Pulmonary artery endothelial cell (primary cell): ENCODE measurements around the gene MADD. TPM values are rescaled to one million over a fixed set of nuclear protein-coding genes. Genes with fewer than 3 reads are reported as not detected.
"Not testable (repeated sequence)": the region's sequence is repeated elsewhere in the genome, so short reads cannot be mapped to it uniquely, and the experiment has no call there.

Experiments
- DNase-seq: peaks from one replicate; pipeline ENCODE4 v3.0.0-alpha.2; 2011; ENCODE audit warnings: low read depth, low spot score
- total RNA-seq: library from RNA; depleted of rRNA; stranded (reverse); fragments of >200 nt; gene quantifications from 2 replicates; pipeline ENCODE4 v1.2.3, GENCODE V29; 2014

Gene MADD
- total RNA-seq, 1 donor from 2014 or later = 12.5 TPM

DNA sequence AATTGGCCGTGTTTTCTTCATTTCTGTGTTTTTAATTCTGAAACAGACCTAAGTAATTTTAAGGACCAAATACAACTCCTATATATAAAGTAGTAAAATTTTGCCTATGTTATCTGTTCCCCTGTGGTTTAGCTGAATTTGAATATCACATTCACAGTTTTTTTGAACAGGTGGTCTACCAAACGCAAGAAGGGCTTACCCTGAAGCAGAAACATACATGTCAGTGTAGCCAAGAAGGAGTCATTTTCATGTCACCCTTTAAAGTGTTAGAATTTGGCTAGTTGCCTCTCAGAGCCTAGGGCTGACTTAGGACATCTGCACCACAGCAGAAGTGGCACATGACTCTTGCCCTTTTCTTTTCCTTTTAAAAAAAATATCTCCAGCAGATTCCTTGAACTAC is 48.2 kb downstream of the MADD start:
- no peak for DNase-seq

DNA sequence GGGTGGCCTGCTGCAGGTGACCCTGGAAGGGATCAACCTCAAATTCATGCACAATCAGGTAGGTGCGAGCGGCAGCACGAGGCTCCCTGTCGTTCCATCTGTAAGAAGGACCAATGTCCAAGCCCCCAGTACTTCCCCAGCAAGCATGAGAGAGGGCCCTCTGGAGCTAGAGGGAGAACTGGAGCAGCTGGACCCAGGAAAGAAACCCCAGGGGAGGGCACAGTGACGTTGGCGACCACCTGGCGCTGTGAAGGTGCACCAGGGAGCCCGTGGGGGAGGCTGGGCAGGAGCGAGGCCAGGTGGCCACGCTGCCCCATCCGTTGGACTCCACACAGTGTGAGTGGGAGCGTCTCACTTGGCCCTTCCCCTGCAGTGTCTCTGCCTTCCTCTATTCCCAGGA is 54.6 kb downstream of the MADD start:
- no peak for DNase-seq

DNA sequence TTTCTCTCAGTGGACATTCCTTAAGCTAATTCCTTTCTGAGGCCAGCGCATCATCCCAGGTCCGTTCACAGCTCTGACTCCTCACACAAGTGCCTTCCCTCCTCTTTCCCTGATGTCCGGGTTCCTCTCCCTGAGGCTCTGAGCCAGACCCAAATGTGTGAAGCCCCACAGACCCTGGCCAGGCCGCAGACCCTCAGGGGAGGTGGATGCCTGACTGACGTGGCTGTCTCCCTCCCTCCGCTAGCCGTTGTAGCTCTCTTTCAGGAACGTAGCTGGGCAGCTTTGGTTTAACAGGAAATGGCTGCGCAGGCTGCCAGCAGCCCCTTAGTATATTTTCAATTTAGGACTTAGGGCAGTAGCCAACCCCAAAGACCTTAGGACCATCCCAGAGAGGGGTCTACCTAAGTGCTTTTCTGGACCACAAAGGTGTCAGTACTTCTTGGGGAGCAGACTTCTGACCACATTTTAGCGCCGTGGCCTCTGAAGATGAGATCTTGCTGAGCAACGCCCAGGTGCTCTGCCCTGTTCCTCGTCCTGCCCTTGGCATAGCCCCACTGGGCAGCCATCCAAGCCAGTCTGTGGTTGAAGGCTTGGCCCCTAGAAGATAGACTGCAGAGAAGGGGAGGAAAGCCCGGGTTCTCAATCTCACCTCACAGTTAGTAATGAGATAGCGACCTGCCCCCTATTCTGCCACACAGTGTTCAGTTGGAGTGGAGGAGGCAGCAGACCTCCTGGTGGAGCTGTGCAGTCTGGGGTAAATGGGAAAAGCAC is 55.5 kb downstream of the MADD start:
- DNase-seq = no peak

DNA sequence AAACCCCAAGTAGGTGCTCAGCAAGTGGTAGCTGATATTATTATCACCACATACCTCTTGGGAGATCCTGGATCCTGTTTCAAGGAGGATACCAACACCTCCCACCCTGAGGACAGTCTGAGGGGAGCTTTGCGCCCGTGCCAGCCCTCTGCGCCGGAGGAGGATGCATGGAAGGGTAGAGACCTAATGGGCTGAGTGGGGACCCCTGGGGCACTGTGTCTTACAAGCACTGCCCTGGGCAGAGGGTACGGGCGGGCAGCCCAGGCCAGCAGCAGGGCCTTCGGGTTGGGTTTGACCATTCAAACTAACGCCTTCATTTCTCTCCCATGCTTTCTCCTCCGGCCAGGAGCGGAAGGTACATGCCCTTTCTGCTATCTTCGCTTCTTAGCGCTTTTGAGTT is 56.3 kb downstream of the MADD start:
- DNase-seq = no peak

DNA sequence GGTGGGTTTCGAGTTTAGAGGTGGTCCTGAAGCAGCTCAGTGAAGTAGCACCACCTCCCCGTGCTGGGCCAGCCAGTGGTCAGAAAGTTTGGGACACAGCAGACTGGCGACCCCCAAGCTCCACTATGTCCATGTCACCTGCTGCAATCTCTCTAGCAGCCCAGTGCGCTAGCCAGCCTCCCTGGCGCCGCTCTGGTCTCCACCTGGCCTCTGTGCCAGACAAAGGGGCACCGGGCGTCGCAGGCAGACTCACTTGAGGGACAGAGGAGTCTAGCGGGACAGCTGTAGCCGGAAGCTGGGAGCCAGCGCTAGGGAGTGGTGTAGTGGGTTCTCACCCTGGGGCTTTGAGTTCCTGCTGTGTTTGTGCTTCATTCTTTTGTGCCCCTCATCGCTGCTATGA is 57.1 kb downstream of the MADD start:
- no peak for DNase-seq

DNA sequence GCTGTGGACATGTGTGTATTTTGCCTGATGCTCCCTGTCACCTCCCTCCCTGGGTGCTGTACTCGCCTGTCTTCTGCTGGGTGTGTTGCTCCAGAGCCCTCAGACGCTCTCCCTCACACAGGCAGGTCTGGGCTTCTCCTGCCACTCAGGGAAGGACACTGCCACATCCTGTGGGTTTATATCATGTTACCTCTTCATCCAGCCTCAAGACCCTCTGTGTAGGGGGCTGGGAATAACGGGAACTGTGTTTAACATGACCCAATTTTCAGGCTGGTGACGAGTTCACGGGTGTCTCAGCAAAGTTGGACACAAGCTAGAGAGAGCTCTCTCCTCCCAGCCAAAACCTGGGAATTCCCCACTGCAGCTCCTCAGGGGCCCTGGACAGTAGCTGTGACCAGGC is 58.0 kb downstream of the MADD start:
- no peak for DNase-seq

DNA sequence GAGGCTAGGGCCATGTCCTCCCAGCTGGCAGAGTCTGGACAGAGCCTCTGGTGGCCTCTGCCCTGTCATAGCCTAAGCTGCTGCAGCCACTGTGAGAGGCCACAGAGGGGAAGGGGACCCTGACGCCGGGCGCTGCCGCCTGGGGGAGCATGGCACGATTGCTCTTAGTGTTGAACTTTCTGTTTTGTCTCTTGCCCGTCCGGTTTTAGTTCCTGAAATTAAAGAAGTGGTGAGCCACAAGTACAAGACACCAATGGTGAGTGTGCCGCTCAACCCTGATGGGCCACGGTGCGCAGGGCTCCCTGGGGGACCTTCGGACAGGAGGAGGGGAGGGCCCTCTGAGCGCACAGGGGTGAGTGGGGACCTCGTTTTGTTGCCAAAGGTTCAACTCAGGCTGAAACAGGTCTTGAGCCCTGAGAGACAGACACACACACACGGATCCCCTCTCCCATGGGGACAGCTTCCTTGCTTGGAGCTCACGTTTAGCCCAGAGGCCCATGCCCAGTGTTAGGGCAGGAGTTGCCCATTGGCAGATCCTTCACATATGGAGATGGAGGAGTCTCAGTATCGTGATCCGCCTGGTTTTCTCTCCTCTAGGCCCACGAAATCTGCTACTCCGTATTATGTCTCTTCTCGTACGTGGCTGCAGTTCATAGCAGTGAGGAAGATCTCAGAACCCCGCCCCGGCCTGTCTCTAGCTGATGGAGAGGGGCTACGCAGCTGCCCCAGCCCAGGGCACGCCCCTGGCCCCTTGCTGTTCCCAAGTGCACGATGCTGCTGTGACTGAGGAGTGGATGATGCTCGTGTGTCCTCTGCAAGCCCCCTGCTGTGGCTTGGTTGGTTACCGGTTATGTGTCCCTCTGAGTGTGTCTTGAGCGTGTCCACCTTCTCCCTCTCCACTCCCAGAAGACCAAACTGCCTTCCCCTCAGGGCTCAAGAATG is 58.8 kb downstream of the MADD start:
- DNase-seq = no peak

DNA sequence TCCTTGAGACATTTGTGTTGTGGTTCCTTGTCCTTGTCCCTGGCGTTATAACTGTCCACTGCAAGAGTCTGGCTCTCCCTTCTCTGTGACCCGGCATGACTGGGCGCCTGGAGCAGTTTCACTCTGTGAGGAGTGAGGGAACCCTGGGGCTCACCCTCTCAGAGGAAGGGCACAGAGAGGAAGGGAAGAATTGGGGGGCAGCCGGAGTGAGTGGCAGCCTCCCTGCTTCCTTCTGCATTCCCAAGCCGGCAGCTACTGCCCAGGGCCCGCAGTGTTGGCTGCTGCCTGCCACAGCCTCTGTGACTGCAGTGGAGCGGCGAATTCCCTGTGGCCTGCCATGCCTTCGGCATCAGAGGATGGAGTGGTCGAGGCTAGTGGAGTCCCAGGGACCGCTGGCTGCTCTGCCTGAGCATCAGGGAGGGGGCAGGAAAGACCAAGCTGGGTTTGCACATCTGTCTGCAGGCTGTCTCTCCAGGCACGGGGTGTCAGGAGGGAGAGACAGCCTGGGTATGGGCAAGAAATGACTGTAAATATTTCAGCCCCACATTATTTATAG is 59.6 kb downstream of the MADD start:
- DNase-seq = no peak

DNA sequence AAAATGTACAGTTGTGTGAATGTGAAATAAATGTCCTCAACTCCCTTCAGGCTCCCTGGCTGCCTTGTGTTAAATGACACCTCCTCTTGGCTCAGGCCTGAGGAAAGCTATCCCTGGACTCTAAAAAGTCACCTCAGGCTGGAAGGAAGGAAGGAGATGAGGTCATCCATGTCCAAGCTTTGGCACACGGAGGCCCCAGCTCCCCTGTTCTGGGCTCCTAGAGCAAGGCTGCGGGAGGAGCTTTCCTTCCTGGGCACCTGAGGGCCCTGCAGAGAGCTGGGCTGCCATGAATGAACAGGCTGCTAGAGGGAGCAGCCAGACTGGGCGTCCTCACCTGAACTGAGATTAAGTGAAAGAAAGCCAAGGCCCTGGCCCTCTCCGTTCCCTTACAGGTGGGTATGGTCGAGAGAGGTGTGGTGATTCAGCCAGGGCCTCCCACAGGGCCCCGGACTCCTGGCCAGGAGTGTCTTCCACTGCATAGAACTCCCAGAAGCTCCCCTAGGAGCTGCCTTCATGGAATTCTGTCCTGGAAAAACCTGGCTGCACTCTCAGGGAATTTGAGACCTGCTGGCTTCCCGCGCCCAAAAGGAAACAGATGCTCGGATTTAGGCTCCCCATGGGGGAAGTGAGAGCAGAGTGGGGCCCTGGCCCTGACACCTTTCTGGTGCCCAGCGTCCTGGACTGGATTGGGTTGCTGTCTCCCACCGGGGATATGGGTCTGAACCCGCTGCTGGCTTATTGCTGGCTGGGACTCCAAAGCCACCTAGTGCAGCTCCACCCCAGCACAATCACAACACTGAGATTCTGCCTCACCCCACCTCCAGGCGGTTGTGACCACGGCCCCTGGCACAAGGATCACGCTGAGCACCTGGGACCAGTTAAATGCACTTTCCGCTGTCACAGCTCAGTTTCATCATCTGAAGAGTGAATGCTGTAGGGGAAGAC is 60.3 kb downstream of the MADD start:
- no peak for DNase-seq

DNA sequence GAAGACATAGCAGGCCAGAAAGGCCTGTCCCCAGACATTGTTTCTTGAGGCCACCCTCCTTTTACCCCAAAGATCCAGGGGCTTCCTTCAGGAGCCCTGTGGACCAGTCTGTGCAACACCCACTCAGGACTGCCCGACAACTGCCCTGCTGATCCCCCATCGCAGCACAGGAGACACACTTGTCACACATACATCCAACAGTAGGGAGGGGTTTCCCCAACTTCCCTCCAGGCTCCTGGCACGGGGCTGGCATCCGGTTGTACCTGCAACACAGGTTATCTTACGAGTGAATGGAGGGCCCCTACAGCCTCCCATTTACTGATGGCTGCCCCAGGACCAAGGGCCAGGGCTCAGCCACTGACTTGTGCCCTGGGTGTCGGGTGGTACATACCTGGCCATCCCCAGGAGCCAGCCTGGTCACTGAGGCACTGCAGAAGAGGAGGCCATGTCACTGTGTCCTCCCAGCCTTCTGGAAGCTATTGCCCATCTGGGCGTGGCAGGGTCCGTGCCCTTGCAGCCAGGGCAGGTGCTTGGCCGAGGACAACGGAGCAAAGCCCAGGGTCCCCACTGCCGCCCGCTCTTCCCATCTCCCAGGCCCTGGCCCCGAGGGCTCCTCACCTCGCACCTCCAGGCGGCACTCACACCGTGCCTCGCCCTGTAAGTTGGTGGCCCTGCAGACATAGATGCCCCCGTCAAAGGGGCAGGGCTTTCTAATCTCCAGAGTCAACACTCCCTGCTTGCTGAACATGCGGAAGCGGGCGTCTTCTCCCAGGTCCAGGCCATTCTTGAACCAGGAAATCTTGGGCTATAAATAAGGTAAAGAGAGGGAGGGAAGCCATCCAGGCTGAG is 61.7 kb downstream of the MADD start:
- no peak for DNase-seq

DNA sequence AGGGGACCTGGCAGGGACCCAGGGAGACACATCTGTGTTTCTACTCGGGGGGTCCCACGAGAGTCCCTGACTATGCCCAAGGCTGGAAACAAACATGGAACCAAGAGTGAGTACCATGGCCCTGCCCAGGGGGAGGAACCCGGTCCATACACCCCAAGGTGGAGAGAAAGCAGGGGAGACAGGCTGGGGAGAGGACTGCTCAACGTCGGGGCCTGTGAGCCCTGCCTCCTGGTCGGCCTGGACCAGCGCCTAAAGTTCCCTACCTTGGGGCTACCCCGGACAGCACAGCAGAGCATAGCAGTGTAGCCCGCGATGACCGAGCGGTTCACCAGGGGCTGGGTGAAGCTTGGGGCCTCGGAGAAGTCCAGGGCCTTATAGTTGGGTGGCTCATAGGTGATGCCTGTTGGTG is 62.4 kb downstream of the MADD start:
- no peak for DNase-seq

DNA sequence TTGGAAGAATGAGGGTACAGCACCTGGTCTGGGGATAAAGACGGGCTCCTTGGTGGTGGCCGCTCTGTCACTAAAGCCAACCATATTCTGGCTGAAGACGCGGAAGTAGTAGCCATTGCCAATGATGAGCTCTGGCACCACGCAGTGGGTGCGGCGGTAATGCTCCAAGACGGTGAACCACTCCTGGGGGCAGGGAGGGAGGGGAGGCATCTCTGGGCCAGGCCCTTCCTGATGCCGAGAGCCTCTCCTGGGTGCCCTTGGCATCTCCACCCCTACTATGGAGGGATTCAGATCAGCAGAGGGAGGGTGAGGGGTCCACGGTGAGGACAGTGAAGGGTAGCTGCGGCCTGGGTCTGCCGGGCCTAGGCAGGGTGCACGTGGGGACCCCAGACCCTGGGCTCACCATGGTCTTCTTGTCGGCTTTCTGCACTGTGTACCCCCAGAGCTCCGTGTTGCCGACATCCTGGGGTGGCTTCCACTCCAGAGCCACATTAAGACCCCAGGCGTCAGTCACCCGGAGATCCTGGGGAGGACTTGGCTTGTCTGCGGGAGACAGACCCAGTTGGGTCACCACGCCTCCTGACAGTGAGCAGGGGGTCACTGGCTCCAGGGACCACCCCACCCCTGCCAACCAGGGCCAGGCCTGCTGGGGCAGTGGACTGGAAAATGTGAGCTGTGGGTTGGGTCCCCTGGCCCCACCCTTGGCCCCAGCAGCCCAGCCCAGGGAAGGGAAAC is 63.0 kb downstream of the MADD start:
- no peak for DNase-seq

DNA sequence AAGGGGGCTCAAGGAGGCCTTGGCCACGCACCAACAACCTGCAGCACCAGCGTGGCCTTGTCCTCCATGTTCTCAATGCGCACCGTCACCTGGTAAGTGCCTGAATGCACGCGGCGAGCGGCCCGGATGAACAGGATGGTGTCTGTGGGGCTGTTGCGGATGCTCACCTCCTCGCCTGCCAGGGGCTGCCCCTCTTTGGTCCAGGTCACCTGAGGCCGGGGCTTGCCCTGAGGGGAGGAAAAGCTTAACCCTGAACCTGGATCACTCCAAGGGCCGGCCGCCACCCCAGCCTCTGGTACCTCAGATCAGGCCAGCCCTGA is 63.6 kb downstream of the MADD start:
- no peak for DNase-seq

DNA sequence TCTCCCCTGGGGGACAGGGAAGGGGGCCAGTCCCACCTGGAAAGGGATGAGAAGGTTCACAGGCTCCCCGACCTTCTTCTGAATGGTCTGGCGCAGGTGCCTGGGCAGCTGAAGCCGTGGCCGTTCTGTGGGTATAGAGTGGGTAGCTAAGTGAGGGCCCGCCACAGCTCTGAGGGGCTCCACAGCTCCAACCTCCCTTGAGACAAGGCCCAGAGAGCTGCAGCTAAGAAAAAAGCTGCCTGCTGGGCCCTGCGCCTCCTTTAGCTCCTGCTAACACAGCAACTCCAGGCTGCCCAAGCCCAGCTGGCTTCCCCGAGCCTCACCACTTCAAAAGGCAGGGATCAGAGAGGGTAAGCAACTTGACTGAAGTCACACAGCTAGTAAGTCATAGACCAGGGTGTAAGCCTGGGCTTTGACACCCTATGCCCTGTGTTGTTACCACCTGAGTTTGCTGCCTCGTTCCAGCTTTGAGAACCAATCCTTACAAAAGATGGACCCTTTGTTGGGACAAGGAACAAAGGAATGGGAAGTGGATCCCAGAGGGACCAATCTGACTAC is 64.0 kb downstream of the MADD start:
- no peak for DNase-seq

DNA sequence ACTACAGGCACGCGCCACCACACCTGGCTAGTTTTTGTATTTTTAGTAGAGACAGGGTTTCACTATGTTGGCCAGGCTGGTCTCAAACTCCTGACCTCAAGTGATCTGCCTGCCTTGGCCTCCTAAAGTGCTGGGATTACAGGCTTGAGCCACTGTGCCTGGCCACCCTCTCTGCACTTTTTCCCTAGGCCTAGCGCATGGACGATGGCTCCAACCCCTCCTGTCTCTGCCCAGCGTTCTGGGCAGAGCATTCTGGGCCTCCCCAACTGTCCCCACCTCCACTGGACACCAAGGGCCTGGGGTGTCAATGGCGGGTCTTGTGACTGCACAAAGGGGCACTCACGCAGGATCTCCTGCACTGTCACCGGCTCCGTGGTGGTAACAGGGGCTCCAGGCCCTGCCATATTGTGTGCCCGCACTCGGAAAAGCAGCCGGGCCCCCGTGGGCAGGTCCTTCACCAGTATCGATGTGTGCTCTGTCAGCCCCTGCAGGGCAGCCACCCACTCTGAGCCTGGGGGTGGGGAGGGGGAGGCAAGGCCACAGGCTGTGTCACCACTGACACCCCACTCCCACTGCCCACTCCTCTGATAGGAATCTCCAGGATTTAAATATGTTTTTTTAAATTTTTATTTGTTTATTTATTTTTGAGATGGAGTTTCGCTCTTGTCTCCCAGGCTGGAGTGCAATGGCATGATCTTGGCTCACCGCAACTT is 64.9 kb downstream of the MADD start:
- DNase-seq = not testable (repeated sequence)

DNA sequence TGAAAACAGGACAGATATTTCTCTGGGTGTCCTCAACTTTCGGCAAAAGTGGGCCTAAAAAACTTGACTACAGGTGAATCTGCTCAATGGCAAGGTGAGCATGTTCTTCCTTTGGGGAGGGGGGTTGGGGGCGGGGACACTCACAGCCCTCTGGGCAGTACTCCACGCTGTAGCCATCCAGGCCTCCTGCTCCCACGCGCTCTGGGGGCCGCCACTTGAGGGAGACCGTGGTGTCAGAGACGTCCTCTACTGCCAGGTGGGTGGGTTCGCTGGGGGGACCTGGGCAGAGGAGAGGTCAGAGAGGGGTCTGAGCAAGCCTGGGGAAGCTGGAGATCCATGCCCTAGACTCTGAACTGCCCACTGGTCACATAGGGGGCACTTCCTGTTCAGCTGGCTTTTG is 65.8 kb downstream of the MADD start:
- no peak for DNase-seq

DNA sequence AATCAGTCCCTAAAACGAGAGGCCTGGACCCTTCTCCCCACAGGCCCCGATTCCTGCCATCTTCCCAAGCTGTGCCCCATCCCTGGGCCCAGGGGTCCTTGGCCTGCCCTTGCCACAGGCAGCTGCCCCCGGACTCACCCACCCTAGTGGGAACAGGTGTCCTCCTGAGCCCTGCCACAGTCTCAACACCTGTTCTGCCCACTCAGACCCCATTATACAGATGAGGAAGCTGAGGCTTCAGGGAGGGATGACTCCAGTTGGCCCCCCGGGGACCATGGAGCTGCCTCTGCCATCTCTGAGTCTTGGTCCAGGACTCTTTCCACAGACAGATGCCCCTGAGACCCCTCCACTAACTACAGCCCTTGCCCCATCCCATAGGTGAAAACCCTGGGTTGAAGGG is 66.7 kb downstream of the MADD start:
- DNase-seq = no peak

DNA sequence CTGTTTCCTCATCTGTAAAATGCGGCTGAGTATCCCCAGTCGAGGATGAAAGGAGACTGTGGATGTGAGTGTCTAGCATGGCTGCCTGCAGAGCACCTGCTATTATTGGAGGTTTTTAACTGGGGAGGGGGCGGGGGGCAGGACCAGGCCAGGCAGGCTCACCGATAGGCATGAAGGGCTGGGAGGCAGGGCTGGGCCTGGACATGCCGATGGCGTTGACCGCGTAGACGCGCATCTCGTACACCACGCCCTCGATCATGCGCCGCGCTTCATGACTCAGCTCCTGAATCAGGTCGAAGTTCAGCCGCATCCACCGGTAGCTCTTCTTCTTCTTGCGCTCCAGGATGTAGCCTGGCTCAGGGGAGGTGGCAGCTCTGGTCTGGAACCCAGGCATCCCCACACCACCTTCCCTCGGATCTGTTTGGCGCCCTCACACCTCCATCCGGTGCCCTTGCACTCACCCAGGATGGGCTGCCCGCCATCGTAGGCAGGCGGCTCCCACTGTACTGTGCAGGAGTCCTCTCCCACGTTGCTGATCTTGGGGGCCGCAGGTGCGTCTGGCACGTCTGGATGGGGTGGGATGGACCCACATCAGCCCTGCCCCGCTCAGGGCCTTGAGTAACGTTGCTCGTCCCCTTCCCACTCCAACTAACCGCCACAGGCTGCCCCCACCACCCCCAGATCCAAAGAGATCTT is 67.4 kb downstream of the MADD start:
- DNase-seq = no peak
